HuH-7.5 (cell line): Measurements from ENCODE around the gene RPL10A.
"Not testable (repeated sequence)": the region's sequence is repeated elsewhere in the genome, so short reads cannot be mapped to it uniquely, and the experiment has no call there.

Source experiments
- DNase-seq: peaks from one replicate; pipeline ENCODE4 v3.0.0; 2011; ENCODE audit warnings: low spot score

RPL10A gene

GRCh38 chr6:35468181-35468979 lies at the start of gene RPL10A:
Gene RPL10A, plus strand, starts transcription at chr6:35468401. Its CDS starts 34 bp downstream, at chr6:35468435.
- peak; percentile 71 for DNase-seq

GRCh38 chr6:35419417-35419816 lies 48.8 kb upstream of the RPL10A start:
- no peak for DNase-seq

GRCh38 chr6:35419961-35420360 lies 48.2 kb upstream of the RPL10A start:
- no peak for DNase-seq

DNA sequence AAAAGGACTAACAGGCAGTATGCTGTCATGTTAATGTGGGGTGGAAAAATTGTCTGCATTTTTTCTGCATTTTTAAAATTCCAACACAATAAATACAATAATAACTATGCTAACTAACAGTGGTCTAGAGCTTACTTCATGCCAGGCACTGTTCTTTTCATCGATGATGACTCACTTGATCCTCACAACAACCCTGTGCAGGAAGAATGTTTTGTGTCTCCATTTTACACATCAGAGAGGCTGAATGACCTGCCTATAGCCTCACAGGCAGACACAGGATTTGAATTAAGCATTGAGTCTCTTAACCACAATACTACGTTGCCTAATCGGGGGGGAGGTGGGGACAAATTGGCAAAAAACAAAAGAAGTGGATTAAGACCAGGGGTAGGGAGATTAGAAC lies 42.9 kb upstream of the RPL10A start:
- no peak for DNase-seq

DNA sequence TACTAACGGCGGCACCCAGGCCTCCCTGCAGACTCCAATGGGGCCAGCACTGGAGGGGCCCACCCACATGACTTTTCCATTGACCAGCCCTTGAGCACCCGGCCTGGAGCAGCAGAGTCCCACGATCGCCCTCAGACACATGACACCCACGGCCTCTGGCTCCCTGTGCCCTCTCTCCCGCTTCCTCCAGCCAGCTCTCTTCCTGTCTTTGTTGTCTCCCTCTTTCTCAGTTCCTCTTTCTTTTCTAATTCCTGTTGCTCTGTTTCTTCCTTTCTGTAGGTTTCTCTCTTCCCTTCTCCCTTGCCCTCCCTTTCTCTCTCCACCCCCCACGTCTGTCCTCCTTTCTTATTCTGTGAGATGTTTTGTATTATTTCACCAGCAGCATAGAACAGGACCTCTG lies 42.1 kb upstream of the RPL10A start:
- no peak for DNase-seq

GRCh38 chr6:35427435-35427834 lies 40.8 kb upstream of the RPL10A start:
- DNase-seq: no peak

- no peak for DNase-seq
These were observed 40.3 kb upstream of the RPL10A start for GRCh38 chr6:35427851-35428321.

GRCh38 chr6:35428421-35429149 lies 39.6 kb upstream of the RPL10A start:
- DNase-seq: peak; percentile 49

- DNase-seq: no peak
These were observed 38.7 kb upstream of the RPL10A start for GRCh38 chr6:35429463-35429862.

GRCh38 chr6:35432291-35432690 lies 35.9 kb upstream of the RPL10A start:
- DNase-seq: no peak

GRCh38 chr6:35432702-35433101 lies 35.5 kb upstream of the RPL10A start:
- not testable (repeated sequence) for DNase-seq

DNA sequence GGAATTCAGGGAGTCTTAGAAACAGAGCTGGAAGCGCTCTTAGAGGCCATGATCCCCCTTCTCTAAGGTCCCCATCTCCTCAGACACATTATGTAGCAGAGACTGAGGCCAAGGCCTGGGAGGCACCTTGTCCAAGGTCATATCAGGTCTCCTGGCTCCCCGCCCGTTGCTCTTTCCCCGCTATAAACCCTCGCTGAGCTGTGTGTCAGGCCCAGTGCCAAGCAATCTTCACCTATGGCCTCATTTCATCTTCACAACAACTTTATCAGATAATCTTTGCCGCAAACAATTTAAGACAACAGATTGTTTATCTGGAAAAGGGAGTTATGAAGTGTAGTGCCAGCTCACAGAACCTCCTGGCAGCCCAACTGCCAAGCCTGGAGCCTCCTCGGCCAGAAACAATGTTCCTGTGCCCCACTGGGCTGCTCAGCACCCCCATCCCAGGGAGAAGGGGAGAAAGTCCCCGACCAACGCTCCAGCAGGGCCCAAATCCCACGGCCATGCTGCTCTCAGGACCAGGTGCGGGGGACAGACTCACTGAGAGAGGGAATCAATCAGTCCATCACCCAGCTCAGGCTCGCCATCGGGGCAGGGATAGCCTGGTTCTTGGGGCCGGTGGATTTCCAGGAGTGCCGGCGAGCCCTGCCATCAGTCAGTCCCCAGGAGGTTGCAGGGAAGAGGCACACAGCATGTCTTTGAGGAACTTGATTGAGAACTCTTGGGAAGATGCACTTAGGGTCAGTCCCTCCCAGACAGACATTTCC lies 32.9 kb upstream of the RPL10A start:
- DNase-seq: no peak

GRCh38 chr6:35436071-35436857 lies 31.9 kb upstream of the RPL10A start:
- no peak for DNase-seq

GRCh38 chr6:35438378-35439065 lies 29.7 kb upstream of the RPL10A start:
- DNase-seq: not testable (repeated sequence)

GRCh38 chr6:35439308-35439707 lies 28.9 kb upstream of the RPL10A start:
- DNase-seq: no peak

DNA sequence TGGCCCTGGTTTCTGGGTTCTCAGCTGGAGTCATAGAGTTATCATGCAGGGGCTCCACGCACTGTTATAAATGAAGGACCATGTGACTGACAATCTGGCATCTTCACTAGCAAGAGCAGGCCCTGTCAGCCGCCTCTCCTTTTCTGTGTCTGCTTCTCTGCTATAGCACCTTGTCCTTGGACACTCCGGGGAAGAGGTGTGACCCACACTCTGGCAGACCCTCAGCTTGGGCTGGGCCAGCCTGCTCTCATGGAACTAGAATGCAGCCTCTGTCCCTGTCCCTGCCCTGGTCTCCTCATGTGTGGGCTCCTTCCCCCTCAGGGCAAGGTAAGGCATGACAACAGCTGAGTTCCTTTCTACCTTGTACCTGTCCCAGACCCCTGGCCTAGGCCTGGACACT lies 27.0 kb upstream of the RPL10A start:
- DNase-seq: no peak

- DNase-seq: no peak
These were observed 26.6 kb upstream of the RPL10A start for GRCh38 chr6:35441642-35442041.

DNA sequence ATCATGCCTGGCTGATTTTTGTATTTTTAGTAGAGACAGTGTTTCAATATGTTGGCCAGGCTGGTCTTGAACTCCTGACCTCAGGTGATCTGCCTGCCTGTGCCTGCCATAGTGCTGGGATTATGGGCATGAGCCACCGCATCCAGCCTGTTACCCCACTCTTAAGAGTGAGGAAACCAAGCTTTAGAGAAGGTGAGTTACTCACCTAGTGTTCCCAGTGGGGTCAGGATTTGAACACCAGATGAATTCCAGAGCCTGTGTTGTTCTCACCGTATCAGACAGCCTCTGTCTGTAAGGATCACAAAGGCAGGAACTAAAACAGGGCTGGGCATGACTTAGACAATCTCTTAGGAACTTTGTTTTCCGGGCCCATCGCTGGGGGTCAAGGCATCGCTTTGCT lies 25.5 kb upstream of the RPL10A start:
- DNase-seq: no peak

- DNase-seq: no peak
These were observed 24.7 kb upstream of the RPL10A start for GRCh38 chr6:35443341-35444030.

DNA sequence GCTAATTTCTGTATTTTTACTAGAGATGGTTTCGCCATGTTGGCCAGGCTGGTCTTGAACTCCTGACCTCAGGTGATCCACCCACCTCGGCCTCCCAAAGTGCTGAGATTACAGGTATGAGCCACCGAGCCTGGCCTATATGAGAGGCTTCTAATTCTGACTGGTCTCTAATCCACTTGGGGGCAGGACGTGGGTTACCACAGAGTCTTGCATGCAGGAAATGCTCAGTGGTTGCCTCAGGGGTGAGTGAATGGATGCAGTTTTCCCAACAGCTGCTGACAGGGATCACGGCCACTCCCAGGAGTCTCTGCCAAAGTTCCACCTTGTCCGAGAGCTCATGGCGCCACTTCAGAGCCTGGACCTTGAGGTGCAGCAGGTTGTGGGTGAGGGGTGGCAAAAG lies 22.5 kb upstream of the RPL10A start:
- no peak for DNase-seq

- DNase-seq: no peak
These were observed 20.0 kb upstream of the RPL10A start for GRCh38 chr6:35448191-35448590.
